KMS-11 (cell line): ENCODE data around the gene CTNNA1.

Source experiments
- H2AFZ ChIP-seq: fragments of 200-600 bp; sonication (generic); 2 replicates; pipeline ENCODE4 v1.6.1; 2016; ENCODE audit warnings: antibody characterized with exemption, mixed run types, low read depth
- H3K27ac ChIP-seq: fragments of 200-600 bp; sonication (generic); 2 replicates; pipeline ENCODE4 v1.6.1; 2016; ENCODE audit warnings: mild to moderate bottlenecking, mixed run types
- H3K27me3 ChIP-seq: fragments of 200-600 bp; sonication (generic); 2 replicates; pipeline ENCODE4 v1.6.1; 2017; ENCODE audit warnings: mild to moderate bottlenecking, low read depth, mixed run types, moderate library complexity; ENCODE audit not compliant: insufficient read depth
- H3K36me3 ChIP-seq: fragments of 200-600 bp; sonication (generic); 2 replicates; pipeline ENCODE4 v1.6.1; 2017; ENCODE audit warnings: mild to moderate bottlenecking, mixed run types; ENCODE audit not compliant: insufficient read depth
- H3K4me1 ChIP-seq: fragments of 200-600 bp; sonication (generic); 2 replicates; pipeline ENCODE4 v1.6.1; 2016; ENCODE audit warnings: mild to moderate bottlenecking, low read depth, mixed run types; ENCODE audit not compliant: poor library complexity, severe bottlenecking
- H3K4me2 ChIP-seq: fragments of 200-600 bp; sonication (generic); 2 replicates; pipeline ENCODE4 v1.7.0; 2016; ENCODE audit warnings: mild to moderate bottlenecking, mixed run types
- H3K4me3 ChIP-seq: fragments of 200-600 bp; sonication (generic); IDR thresholded peaks from 2 replicates; pipeline ENCODE4 v1.6.1; 2017; ENCODE audit warnings: low read depth, low read length, mixed read lengths; ENCODE audit not compliant: insufficient read depth
- H3K79me2 ChIP-seq: fragments of 200-600 bp; sonication (generic); 2 replicates; pipeline ENCODE4 v1.6.1; 2016; ENCODE audit warnings: low read depth, mixed run types; ENCODE audit not compliant: insufficient read depth
- H3K9ac ChIP-seq: fragments of 200-600 bp; sonication (generic); 2 replicates; pipeline ENCODE4 v1.6.1; 2016; ENCODE audit warnings: mild to moderate bottlenecking, mixed run types
- H4K20me1 ChIP-seq: fragments of 200-600 bp; sonication (generic); 2 replicates; pipeline ENCODE4 v1.6.1; 2016; ENCODE audit warnings: mild to moderate bottlenecking, mixed run types; ENCODE audit not compliant: insufficient read depth
- TF ChIP-seq, protein P1 (sequence below): fragments of 200-600 bp; sonication (generic); conservative IDR thresholded peaks from 2 replicates; pipeline ENCODE4 v1.6.1; 2017; ENCODE audit warnings: low read depth, mild to moderate bottlenecking, antibody characterized with exemption, low read length, moderate library complexity, mixed read lengths

Gene CTNNA1

DNA sequence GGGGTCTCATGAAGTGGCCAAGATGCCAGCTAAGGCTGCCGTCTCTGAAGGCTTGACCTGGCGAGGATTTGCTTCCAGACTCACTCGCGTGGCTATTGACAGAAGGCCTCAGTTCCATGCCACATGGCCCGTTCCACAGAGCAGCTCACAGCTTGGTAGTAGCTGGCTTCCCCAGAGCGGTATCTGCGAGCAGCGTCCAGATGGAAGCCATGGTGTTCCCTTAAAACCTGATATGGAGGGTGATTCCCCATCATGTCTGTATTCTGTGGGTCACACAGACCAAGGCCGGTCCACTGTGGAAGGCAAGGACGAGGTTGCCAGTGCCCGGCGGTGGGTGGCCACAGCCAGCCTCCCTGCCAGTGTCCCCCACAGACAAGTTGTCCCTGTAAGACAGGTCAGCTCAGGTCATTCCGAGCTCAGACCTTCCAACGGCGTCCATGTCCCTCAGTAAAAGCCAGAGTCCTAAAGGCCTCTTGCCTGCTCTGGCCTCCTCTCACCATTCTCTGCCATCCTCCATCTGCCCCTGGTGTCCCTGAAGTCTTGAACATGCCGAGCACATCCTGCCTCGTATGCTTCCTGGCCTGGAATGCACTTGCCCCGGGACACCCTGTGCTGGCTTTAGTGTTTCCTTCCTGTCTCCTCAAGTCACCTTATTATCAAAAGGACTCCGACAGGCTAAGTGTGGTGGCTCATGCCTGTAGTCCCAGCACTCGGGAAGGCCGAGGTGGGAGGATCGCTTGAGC, 183.2 kb downstream of the CTNNA1 start:
- H2AFZ ChIP-seq, result no peak overlapping the region
- no peak overlapping the region for H3K9ac ChIP-seq
- peaks cover 6% of the 10 kb centered on the region for H3K4me1 ChIP-seq
- H3K79me2 ChIP-seq, result no peaks in the 10 kb centered on the region
- no peaks in the 10 kb centered on the region for H3K36me3 ChIP-seq
- H3K4me2 ChIP-seq, result no peak overlapping the region
- no peaks in the 10 kb centered on the region for H3K27me3 ChIP-seq
- no peaks in the 10 kb centered on the region for H4K20me1 ChIP-seq
- TF ChIP-seq, protein P1, sequence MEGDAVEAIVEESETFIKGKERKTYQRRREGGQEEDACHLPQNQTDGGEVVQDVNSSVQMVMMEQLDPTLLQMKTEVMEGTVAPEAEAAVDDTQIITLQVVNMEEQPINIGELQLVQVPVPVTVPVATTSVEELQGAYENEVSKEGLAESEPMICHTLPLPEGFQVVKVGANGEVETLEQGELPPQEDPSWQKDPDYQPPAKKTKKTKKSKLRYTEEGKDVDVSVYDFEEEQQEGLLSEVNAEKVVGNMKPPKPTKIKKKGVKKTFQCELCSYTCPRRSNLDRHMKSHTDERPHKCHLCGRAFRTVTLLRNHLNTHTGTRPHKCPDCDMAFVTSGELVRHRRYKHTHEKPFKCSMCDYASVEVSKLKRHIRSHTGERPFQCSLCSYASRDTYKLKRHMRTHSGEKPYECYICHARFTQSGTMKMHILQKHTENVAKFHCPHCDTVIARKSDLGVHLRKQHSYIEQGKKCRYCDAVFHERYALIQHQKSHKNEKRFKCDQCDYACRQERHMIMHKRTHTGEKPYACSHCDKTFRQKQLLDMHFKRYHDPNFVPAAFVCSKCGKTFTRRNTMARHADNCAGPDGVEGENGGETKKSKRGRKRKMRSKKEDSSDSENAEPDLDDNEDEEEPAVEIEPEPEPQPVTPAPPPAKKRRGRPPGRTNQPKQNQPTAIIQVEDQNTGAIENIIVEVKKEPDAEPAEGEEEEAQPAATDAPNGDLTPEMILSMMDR, result no peak
- no peak overlapping the region for H3K4me3 ChIP-seq
- H3K27ac ChIP-seq, result no peak overlapping the region

GRCh38 chr5:138936968-138937345, 183.7 kb downstream of the CTNNA1 start:
- Histone ChIP-seq H3K4me3 (no peak overlapping the region), H3K9ac (no peak overlapping the region), H2AFZ (no peak overlapping the region), H3K4me1 (peaks cover 6% of the 10 kb centered on the region), H3K36me3 (no peaks in the 10 kb centered on the region), H4K20me1 (no peaks in the 10 kb centered on the region), H3K27ac (no peak overlapping the region), H3K79me2 (no peaks in the 10 kb centered on the region), H3K27me3 (no peaks in the 10 kb centered on the region), H3K4me2 (no peak overlapping the region)
- TF ChIP-seq, protein P1, result no peak

- no peak overlapping the region for H2AFZ ChIP-seq
- H3K27ac ChIP-seq, result no peak overlapping the region
- H3K4me2 ChIP-seq, result no peak overlapping the region
- H3K36me3 ChIP-seq, result no peaks in the 10 kb centered on the region
- no peak overlapping the region for H3K9ac ChIP-seq
- TF ChIP-seq, protein P1, result no peak
- H3K79me2 ChIP-seq, result no peaks in the 10 kb centered on the region
- H3K4me3 ChIP-seq, result no peak overlapping the region
- no peaks in the 10 kb centered on the region for H4K20me1 ChIP-seq
- peaks cover 6% of the 10 kb centered on the region for H3K4me1 ChIP-seq
- no peaks in the 10 kb centered on the region for H3K27me3 ChIP-seq
Measured at GRCh38 chr5:138937392-138938387, 184.5 kb downstream of the CTNNA1 start.

GRCh38 chr5:138938526-138938925, 185.3 kb downstream of the CTNNA1 start:
- Histone ChIP-seq H3K4me1 (peaks cover 6% of the 10 kb centered on the region), H3K4me2 (no peak overlapping the region), H4K20me1 (no peaks in the 10 kb centered on the region), H2AFZ (no peak overlapping the region), H3K27me3 (no peaks in the 10 kb centered on the region), H3K79me2 (no peaks in the 10 kb centered on the region), H3K4me3 (no peak overlapping the region), H3K9ac (no peak overlapping the region), H3K36me3 (no peaks in the 10 kb centered on the region), H3K27ac (no peak overlapping the region)
- TF ChIP-seq, protein P1, result no peak
